DMS114 treated with DMSO at 0.1 percent for 48 hours (cell line): ENCODE data around the gene TTC23.

Source experiments
- DNase-seq: peaks from one replicate; lab custom pipeline; 2025; ENCODE audit not compliant: unreplicated experiment; lab: John Stamatoyannopoulos, UW

Gene TTC23

DNA sequence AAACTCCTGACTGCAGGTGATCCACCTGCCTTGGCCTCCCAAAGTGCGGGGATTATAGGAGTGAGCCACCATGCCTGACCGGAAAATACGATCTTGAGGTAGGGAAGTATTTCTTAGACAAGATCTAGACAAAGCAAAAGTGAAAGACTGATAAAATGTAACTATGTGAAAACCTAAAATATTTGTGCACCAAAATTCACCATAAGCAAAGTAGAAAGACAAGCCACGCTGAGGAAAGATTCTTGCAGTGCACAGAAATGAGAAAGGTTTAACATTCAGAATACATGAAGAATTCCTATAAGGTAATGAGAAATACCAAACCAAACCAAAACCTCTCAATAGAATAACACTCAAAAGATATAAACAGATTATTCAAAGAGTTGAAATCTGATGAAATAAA, 108.8 kb downstream of the TTC23 start:
- DNase-seq, result no peak

DNA sequence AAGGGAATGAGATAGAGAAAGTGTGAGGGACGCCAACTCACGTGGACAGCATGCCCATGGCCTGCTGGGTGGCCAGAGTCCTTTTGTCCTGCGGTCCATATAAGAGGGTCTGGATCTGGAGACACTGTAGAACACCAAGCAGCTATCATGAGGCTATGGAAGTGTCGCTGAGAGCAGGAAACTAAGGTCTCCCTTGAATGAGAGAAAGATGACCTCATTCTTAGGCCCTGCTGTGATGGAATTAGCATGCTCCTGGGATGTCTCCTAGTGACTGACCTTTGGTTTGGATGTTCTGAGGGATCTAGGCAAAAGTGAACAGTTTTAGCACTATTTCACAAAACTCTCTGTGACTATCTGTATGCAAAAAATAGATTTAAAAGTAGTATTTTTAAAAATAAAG, 110.1 kb downstream of the TTC23 start:
- DNase-seq, result no peak

DNA sequence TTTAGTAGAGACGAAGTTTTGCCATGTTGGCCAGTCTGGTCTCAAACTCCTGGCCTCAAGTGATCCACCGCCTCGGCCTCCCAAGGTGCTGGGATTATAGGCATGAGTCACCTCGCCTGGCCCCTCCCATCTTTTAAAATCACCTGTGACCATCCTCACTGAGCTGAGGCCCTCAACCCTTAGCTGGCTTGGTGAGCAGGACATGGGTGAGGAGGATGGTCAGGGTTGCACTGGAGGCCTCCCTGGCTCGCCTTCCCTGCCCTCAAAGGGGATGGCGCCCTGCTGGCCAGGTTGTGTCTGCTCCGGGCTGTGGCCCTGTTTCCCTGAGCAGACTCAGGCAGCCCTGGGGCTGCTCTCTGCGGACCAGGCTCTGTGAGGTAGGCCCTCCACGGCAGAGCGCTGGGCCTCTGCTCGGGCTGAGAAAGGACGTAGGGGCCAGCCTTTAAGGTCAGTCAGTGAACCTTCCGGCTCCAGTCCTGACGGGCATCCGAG, 110.8 kb downstream of the TTC23 start:
- DNase-seq, result no peak

DNA sequence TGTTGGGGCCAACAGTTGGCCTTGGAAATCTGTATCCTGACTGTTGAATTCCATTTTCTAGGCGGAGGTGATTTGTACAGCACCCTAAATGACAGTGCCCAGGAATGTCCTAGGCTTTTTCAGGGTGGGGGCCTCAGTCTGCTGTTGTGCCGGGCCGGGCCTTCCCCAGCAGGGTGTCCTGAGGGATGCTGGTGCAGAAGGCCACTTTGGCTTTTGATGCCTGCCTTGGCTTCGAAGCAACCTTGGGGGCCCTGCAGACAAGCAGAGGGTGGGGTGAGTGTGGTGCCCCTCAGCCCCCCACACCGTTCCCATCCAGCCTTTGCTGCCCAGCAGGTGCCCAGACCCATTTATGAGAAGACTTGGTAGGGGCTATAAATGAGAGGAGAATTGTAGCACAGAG, 111.5 kb downstream of the TTC23 start:
- no peak for DNase-seq

DNA sequence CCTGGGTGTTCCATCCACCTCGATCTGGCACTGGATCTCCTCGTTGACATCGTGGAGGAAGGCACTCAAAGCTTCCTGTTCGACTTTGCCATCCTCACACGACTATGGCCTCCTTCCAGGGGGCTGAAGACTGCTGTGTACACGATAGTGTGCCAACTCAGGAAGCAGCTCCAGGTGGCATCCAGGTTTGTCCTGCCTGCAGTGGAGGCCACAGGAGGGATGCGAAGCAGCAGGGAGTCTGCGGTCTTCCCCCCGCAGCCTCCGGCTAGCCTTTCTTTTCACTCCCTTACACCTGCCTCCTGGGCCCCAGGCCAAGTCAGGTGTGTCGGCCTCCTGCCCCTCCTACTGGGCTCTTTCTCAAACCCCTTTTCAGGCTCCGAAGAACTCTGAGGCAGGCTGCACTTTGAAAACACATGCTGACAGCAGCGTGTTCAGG, 112.3 kb downstream of the TTC23 start:
- DNase-seq, result no peak

DNA sequence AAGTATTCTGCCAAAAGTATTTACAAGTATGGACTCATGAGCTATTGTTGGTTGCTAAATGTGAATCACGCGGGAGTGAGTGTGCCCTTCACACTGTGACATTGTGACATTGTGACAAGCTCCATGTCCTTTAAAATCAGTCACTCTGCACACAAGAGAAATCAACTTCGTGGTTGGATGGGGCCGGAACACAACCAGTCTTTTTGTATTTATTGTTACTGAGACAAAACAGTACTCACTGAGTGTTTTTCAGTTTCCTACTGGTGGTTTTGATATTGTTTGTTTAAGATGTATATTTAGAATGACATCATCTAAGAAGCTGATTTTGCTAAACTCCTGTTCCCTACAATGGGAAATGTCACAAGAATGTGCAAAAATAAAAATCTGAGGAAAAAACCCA, 114.2 kb downstream of the TTC23 start:
- DNase-seq, result no peak

DNA sequence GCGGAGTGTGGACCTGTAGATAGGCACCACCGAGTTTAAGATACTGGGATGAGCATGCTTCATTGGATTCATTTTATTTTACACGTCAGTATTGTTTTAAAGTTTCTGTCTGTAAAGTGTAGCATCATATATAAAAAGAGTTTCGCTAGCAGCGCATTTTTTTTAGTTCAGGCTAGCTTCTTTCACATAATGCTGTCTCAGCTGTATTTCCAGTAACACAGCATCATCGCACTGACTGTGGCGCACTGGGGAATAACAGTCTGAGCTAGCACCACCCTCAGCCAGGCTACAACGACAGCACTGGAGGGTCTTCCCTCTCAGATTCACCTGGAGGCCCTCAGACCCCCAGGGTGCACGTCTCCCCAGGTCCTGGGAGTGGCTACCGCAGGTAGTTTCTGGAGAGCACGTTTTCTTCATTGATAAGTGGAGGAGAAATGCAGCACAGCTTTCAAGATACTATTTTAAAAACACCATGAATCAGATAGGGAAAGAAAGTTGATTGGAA, 115.0 kb downstream of the TTC23 start:
- no peak for DNase-seq

DNA sequence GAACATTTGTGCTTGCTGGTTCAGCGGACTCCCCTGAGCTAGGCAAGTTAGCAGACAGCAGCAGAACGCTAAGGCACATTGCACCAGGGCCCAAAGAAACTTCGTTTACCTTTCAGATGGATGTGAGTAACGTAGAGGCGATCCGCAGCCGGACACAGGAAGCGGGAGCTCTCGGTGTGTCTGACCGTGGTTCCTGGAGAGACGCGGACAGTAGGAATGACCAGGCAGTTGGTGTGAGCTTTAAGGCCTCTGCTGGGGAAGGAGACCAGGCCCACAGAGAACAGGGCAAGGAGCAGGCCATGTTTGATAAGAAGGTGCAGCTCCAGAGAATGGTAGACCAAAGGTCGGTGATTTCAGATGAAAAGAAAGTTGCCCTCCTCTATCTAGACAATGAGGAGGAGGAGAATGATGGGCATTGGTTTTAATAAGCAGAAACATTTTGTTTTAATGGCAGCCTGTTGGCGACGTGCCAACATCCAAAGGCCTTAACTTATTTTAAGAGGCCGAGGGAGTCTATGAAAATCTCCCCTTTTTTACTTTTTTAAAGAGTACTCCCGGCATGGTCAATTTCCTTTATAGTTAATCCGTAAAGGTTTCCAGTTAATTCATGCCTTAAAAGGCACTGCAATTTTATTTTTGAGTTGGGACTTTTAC, 116.6 kb downstream of the TTC23 start:
- DNase-seq, result no peak

DNA sequence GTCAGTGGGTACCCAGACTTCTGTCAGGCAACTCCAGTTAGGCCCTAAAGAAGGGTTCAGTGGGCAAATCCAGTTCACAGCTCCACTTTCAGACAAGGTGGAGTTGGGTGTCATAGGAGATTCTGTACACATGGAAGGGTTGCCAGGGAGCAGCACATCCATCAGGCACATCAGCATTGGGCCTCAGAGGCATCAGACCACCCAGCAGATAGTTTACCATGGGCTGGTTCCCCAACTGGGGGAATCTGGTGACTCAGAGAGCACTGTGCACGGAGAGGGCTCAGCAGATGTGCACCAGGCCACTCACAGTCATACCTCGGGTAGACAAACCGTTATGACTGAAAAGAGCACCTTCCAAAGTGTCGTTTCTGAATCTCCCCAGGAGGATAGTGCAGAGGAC, 117.3 kb downstream of the TTC23 start:
- no peak for DNase-seq

DNA sequence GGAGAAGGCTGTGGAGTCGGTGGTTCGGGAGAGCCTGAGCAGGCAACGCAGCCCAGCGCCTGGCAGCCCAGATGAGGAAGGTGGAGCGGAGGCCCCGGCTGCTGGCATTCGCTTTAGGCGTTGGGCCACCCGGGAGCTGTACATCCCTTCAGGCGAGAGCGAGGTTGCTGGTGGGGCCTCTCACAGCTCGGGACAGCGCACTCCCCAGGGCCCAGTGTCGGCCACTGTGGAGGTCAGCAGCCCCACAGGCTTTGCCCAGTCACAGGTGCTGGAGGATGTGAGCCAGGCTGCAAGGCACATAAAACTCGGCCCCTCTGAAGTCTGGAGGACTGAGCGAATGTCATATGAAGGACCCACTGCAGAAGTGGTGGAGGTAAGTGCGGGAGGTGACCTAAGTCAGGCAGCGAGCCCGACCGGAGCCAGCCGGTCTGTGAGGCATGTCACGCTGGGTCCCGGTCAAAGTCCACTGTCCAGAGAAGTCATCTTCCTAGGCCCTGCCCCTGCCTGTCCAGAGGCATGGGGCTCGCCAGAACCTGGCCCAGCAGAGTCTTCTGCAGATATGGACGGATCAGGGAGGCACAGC, 117.8 kb downstream of the TTC23 start:
- DNase-seq, result no peak

DNA sequence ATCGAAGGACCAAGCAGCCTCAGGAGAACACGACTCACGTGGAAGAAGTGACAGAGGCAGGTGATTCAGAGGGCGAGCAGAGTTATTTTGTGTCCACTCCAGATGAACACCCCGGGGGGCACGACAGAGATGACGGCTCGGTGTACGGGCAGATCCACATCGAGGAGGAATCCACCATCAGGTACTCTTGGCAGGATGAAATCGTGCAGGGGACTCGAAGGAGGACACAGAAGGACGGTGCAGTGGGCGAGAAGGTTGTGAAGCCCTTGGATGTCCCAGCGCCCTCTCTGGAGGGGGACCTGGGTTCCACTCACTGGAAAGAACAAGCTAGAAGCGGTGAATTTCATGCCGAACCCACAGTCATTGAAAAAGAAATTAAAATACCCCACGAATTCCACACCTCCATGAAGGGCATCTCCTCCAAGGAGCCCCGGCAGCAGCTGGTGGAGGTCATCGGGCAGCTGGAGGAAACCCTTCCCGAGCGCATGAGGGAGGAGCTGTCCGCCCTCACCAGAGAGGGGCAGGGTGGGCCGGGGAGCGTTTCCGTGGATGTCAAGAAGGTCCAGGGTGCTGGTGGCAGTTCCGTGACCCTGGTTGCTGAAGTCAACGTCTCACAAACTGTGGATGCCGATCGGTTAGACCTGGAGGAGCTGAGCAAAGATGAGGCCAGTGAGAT, 118.5 kb downstream of the TTC23 start:
- DNase-seq, result no peak

DNA sequence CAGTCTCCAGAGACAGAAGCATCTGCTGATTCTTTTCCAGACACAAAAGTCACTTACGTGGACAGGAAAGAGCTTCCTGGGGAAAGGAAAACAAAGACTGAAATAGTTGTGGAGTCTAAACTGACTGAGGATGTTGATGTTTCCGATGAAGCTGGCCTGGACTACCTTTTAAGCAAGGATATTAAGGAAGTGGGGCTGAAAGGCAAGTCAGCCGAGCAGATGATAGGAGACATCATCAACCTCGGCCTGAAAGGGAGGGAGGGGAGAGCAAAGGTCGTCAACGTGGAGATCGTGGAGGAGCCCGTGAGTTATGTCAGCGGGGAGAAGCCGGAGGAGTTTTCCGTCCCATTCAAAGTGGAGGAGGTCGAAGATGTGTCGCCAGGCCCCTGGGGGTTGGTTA, 119.1 kb downstream of the TTC23 start:
- DNase-seq, result no peak

DNA sequence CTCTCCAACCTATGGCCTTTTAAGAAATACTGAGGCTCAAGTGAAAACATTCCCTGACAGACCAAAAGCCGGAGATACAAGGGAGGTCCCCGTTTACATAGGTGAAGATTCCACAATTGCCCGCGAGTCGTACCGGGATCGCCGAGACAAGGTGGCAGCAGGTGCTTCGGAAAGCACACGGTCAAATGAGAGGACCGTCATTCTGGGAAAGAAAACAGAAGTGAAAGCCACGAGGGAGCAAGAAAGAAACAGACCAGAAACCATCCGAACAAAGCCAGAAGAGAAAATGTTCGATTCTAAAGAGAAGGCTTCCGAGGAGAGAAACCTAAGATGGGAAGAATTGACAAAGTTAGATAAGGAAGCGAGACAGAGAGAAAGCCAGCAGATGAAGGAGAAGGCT, 119.7 kb downstream of the TTC23 start:
- DNase-seq, result no peak

DNA sequence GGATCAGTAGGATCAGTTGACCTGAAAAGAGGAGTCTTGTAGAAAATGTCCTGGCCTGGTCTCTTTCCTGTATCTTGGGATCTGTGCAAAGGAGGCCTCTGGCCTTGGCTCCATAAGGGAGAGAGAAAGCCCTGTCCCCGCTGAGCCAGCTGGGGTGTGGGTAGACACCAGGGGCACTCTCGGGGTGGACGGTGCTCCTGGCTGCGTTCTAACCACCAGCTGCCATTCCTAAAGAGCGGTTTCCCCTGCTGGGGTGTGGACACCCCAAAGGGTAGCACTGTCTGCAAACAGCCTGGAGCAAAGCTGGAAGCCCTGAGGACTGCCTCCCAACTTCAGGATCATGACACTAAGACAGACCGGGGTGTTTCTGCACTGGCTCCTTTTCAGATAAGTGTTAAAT, 121.0 kb downstream of the TTC23 start:
- DNase-seq, result no peak

DNA sequence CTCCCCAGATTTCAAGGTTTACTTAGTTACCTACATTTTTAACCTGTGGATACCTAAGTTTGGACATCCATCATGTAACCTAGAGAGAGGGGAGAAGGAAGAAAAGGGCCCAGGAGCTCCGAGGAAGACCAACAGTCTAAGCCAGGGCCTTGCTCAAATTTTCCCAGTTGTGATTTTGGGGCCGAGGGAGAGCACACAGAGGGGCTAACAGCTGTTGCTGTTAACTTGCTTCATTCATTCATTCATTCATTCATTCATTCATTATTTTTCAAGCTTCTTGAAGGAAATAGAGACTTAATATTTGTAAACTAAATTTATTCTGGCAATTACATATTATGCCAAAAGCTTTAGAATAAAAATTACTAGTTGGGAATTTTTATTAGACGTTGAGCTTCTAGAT, 121.6 kb downstream of the TTC23 start:
- DNase-seq, result no peak

DNA sequence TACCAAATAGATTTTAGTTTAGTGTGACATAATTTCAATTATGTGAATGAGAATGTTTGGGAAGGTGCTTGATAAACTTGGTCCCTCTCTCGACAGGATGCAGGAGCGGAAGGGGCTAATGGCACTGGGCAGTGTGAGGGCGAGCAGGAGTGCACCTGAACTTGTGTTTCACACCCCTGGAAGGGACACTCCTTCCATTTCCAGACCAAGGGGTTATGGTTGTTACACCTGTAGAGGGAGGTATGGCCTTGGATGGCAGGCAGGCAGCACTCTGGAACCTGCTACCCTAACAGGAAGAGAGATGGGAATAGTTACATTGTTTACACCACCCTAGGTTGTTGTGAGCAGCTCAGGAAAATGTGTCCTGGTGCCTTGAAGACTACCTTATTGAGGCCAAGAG, 122.5 kb downstream of the TTC23 start:
- no peak for DNase-seq

DNA sequence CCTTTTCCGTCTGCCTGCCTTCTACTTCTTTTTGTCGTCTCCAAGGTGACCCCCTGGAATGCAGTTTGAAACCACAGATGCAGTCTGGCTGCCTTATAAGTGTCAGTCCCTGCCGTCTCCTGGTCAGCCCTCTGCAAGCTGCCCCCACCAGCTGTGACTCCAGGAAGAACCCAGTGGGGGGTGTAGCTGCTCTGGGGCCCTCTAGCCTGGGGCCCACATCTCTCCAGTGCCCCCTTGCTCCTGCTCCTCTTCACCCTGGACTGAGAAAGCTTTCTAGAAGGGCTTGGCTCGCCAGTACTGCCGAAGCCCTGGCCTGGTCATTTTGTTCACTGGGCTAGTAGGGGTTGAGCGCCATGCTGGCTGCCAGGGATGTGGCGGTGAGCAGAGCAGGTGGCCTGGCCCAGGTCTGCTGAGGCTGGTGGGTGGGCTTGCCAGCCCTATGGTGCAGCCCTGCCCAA, 123.2 kb downstream of the TTC23 start:
- no peak for DNase-seq

DNA sequence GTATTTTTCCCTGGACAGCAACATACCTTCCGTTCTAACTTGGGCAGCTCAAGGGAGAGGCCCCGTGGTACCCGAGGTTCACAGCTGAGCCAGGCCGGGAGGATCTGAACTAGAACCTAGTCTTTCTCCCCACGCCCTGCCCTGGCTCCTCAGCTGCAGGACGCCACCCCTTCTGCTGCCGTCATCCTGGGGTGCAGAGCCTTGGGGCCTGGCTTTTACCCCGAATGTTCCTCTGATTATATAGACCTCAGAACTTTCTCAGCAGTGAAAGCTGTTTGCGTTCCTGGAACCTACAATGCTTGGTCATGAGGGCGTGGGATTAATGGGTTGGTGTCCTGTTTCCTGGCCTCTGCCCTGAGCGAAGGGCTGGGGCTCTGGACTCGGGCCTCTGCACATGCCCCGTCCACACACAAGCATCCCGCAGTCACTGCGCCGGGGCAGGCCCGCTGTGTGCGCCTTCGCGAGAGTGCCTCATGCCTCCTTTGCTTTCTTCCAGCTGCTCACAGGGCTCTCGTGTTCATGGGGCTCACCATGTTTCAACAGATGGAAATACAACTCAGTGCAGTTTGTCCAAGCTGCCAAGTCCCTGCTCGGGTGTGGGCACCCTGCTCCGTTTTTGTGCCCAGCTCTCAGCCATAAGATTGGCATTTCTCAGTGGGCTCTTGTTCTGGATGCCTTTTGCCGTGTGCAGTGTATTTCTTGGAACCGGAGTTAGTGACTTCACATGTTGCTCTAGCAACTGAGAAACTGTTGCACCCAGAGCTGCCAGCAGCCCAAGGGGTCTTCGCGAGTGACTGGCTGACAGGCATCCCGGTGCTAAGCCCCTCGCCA, 124.1 kb downstream of the TTC23 start:
- DNase-seq, result no peak

DNA sequence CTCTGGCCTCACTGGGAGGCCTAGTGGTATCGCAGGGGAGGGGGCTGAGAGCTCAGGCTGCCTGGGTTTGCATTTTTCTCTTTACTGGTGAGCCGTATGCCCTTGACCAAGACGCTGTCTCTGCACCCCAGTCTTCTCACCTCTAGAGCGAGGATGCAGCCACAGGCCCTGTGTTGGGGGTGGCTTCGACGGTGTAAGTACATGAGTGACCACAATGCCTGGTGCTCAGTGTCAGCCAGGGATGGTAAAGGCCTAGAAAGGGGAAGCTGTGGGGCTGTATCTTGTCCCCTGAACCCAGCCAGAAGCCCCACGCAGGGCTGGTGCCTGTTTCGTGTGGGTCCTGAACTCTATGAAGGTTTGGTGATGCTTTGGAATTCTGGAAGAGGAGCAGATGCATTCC, 124.7 kb downstream of the TTC23 start:
- no peak for DNase-seq

DNA sequence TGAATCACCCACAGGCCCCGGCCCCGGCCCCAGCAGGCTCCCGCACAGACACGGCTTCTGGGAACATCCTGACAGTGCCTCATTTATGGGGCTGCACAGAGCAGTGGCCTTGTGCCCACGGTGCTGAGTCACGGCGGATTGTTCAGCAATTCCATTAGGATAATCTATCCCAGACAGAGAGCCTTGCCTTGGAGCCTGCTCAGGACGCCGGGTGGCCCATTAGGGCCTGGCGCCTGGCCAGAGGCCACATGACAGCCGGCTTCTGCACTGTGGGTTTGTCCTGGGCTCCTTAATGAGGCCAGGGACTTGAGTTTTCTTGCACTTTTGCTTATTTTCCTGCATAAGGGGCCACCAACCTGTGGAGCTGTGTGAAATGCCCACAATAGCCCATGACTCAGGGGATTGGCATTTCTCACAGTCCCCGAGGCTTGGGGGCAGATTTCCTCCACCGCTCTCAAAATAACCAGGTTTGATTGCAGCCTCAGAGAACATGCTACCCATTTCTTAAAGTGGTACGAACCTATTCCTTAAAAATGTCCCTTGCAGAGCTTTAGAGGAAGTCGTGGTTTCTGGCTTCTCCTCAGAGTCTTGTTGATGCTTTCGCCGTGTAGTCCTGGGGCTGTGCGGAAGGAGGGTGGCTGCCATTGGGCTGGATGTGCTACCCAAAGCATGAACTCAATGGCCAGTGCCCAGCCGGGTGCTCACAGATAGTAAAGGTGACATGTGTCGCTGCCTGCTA, 125.5 kb downstream of the TTC23 start:
- no peak for DNase-seq
